GM12865 (cell line): ENCODE data around the gene DCDC2.
"Not testable (repeated sequence)": the region's sequence is repeated elsewhere in the genome, so short reads cannot be mapped to it uniquely, and the experiment has no call there.

Source experiments
- DNase-seq: peaks from one replicate; pipeline ENCODE4 v3.0.0; 2010; ENCODE audit warnings: low read depth
- H3K4me3 ChIP-seq: 2 replicates; pipeline ENCODE4 v1.5.1; 2011; ENCODE audit warnings: mild to moderate bottlenecking, low read depth, low read length, control low read depth
- TF ChIP-seq, protein P1 (sequence below): IDR thresholded peaks from 2 replicates; pipeline ENCODE4 v1.5.1; 2011; ENCODE audit warnings: low read length, control low read depth, low read depth, inconsistent platforms; ENCODE audit not compliant: insufficient read depth; ENCODE audit errors: missing control alignments

DCDC2 gene

DNA sequence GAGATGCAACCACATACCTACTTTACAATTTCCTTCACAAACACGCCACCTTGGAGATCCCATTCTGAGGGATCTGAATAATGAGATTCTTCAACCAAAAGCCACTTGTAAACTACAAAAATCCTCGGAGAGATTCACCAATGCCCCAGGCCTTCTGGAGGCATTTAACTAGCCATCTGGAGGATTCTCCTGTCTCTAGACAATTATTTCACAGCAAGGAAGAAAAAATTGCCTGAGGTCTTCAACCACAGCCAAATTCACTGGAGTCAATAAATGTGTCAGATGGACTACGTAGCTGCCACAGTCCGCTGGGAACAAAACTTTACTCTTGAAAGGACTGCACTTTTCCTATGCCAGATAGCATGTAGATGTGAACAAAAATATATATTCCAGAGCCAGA is 19.0 kb upstream of the DCDC2 start:
- no peak overlapping the region for H3K4me3 ChIP-seq
- DNase-seq, result no peak
- TF ChIP-seq, protein P1, sequence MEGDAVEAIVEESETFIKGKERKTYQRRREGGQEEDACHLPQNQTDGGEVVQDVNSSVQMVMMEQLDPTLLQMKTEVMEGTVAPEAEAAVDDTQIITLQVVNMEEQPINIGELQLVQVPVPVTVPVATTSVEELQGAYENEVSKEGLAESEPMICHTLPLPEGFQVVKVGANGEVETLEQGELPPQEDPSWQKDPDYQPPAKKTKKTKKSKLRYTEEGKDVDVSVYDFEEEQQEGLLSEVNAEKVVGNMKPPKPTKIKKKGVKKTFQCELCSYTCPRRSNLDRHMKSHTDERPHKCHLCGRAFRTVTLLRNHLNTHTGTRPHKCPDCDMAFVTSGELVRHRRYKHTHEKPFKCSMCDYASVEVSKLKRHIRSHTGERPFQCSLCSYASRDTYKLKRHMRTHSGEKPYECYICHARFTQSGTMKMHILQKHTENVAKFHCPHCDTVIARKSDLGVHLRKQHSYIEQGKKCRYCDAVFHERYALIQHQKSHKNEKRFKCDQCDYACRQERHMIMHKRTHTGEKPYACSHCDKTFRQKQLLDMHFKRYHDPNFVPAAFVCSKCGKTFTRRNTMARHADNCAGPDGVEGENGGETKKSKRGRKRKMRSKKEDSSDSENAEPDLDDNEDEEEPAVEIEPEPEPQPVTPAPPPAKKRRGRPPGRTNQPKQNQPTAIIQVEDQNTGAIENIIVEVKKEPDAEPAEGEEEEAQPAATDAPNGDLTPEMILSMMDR, result no peak

DNA sequence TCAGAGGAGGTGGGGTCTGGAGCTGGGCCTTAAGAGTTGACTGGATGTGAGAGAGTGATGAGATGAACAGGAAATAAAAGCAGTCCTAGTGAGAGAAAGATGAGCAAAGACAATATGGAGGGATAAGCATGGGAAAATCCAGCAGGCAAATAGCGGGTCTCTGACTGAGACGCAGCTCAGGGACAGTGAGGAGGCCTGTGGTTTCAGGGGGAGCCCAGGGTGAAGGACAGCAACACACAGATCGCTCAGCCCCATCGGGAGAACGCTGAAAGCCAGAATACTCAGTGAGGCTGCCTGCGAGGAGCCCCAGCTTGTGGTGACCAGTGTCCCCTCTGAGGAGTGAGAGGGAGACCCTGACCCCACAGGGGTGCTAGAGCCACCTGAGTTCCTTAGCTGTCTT is 16.8 kb upstream of the DCDC2 start:
- TF ChIP-seq, protein P1, result no peak
- no peak overlapping the region for H3K4me3 ChIP-seq
- DNase-seq, result no peak

DNA sequence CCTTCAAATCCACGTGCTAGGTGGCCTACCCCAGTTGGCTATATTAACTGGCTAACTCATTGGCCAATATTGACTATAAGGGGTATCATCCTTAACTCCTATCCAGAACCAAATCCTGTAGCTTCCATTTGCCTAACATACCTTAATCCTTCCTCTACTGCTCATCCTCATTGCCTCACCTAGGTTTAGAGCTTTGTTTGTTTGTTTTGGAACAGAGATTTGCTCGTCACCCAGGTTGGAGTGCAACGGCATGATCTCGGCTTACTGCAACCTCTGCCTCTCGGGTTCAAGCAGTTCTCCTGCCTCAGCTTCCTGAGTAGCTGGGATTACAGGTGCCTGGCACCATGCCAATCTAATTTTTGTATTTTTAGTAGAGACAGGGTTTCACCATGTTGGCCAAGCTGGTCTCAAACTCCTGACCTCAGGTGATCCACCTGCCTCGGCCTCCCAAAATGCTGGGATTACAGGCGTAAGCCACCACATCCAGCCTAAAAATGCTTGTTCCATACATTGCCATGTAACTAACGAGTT is 7.3 kb upstream of the DCDC2 start:
- H3K4me3 ChIP-seq, DNase-seq: not testable (repeated sequence)

DNA sequence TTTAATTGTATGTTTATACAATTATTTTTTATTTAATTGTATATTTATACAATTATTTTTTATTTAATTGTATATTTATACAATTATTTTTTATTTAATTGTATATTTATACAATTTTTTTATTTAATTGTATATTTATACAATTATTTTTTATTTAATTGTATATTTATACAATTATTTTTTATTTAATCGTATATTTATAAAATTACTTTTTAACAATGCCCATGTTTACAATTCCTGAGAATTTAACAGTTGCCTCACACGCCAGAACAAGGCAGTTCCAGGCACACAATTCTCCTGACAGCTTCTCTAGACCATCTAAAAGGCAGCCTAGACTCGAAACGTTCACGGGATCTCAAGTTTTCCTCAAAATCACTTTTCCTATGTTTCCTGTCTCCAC is 4.5 kb upstream of the DCDC2 start:
- not testable (repeated sequence) for DNase-seq, H3K4me3 ChIP-seq

DNA sequence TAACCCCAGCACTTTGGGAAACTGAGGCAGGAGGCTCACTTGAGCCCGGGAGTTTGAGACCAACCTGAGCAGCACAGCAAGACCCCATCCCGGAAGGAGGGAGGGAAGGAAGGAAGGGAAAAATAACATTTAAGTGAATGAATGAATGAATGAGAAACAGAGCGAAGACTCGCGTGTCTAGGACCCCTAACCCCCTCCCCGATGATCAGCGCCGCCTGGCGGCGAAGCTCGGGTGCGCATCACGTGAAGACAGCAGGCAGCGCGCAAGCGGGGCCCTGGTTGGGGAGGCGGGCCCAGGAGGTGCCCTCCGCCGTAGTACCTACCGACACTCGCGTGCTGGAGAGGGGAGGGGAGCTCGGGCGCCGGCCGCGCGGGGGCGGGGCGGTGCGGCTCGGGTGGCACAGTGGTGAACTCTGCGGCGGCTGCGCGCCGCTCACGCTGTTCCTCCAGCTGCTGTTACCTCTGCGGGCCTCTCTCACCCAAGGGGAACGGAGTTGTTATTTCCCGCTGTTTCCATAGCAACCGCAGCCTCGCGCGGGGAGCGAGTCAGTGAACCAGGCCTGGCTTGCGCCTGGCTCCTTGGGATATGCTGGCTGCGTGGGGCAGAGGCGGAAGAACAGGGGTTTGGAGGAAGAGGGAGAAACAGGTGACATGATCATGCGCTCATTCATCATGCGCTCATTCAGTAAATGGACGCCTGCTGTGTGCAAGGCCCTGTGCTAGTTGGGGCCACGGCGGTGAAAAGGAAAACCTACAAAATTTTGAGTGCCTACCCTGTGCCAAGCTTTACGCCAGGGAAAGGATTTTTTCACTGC is 2.0 kb upstream of the DCDC2 start:
- TF ChIP-seq, protein P1, result peak; percentile 92
- DNase-seq, result peak; percentile 79
- H3K4me3 ChIP-seq, result peak overlapping the region; percentile 55

DNA sequence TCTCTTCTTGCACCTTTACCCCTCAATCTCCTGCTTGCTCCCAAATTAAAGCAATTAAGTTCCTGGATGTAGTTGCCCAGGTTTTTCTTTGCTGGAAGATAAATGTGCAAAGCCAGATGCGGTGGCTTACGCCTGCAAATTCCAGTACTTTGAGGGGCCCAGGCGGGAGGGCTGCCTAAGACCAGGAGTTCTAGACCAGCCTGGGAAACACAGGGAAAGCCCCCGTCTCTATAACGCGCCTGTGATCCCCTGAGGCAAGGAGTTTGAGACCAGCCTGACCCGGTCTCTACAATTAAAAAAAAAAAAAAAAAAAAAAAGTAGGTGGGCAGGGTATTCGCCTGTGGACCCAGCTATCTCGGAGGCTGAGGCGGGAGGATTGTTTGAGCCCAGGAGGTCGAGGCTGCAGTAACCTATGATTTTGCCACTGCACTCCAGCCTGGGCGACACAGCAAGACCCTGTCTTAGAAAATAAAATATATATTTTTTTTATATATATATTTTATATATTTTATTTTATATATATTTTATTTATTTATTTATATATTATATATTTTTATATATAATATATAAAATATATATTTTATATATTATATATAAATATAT is 461 bp upstream of the DCDC2 start:
- TF ChIP-seq, protein P1, result no peak
- DNase-seq, result no peak
- no peak overlapping the region for H3K4me3 ChIP-seq

DNA sequence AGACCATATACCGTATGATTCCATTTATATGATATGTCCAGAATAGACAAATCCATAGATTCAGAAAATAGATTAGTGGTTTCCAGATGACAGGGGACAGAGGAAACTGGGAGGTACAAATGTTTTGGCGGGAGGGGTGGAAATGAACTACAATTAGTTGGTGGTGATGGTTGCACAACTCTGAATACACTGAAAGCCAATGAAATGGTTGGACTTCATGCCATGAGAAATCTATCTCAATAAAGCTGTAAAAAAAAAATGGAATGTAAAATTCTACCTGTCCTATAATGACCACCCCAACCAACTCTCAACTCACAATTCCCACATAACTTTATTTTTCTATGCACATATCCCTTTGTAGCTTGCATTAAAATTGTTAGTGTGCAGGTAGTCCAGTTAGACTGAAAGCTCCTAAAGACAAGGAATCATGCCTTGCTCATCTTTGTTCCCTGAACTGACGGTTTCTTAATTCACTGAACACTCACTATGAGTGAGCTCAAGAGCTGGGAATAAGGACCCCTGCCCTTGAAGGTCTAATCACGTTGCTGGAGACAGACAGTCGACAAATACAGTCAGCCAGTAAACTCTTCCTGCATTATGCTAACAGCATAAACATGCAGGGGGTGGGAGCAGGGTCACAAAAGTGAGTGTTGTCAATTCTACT is 1.4 kb downstream of the DCDC2 start:
- TF ChIP-seq, protein P1, result no peak
- DNase-seq, result no peak
- no peak overlapping the region for H3K4me3 ChIP-seq
